Measurements from ENCODE around the gene CAND2.

The CAND2 gene

DNA sequence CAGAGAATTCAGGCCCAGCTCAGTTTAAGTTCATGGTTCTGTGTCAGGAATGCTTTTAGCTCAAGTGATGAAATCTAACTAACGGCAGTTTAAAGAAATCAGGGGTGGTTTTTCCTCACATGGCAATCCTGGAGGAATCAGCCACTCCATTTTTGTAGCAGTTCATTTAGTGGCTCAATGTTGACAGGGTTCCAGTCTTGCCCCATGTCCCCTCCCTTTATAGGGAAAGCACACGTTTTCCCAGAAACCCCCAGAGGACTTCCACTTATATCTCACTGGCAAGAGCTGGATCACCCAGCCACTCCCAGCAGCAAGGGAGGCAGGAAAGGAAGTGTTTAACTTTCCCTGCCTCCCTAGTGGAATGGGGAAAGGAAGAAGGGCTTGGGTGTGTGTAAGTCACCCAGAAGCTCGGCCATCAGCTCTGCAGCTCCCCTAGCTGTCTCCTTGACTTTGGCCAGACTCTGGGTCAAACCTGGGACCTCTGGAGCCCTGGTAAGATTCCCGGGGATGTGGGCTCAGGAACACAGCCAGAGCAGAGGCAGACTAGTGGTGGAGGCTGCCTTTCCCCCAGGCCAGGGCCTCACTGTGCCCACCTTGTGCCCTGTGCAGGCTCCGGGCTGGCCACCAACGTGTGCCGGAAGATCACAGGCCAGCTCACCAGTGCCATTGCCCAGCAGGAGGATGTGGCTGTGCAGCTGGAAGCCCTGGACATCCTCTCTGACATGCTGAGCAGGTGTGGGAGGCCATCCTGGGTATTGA, 11.3 kb downstream of the CAND2 start:
- no peak for DNase-seq

DNA sequence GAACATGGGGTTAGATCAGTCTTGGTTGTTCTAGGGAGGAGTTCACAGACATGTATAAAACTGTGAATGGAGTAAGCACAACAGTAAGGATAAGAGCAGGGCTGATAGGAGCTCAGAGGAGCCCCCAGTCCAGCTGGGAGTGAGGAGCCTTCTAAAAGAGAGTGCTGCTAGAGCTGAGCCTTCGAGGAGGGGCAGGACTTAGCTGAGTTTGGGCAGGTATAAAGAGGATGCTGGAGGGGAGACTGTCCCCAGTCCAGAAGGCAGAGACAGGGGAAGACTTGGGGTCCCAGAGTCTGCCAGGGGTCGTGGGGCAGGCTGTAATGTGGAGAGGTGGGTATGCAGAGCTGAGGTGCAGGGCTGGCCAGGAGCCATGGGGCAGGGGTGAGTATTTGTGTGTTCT, 12.1 kb downstream of the CAND2 start:
- DNase-seq = no peak

- no peak for DNase-seq
Measured at GRCh38 chr3:12809001-12809400, 12.5 kb downstream of the CAND2 start.

- no peak for DNase-seq
Measured at GRCh38 chr3:12809435-12809834, 13.0 kb downstream of the CAND2 start.

DNA sequence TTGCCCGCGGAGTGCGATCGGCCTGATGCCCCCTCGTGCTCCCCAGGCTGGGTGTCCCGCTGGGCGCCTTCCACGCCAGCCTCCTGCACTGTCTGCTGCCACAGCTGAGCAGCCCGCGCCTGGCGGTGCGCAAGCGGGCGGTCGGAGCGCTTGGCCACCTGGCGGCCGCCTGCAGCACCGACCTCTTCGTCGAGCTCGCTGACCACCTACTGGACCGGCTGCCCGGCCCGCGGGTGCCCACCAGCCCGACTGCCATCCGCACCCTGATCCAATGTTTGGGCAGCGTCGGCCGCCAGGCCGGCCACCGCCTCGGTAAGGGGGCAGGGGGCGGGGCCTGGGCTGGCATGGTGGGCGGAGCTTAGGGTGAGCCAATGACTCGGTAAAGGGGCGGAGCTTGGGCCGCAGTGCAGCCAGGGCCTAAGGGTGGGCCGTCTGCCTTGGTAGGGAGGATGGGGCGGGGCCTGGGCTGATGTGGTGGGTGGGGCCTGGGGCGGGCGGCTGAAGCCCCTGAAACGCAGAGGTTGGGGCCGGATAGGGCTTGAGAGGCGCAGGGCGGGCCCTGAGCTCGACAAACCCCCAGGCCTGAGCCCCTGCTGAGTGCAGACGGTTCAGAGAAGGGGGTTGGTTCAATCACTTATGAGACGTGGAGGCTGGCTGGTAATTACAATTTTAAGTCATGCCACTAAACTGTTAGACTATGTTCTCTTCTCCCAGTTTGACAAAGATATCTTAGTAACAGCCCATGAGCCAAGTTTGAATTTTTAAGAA, 13.7 kb downstream of the CAND2 start:
- peak; percentile 90 to 91 for DNase-seq

DNA sequence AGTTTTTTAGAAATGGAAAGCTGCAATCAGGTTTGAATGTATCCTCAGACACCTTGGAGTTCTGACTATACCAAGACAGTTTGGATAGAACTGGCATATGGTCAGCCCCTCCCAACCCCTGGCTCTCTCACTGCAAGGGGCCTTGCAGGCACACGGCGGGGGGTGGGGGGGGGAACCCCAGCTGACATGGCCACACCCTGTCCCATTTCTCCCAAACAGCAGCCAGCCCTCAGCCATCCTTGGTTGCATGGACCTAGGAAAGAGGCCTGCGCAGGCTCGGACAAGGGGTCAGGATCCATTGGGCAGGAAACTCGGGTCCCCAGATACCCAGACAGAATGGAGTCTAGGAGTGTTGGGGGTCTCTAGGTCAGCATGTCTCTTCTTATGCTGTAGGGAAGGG, 14.5 kb downstream of the CAND2 start:
- no peak for DNase-seq

DNA sequence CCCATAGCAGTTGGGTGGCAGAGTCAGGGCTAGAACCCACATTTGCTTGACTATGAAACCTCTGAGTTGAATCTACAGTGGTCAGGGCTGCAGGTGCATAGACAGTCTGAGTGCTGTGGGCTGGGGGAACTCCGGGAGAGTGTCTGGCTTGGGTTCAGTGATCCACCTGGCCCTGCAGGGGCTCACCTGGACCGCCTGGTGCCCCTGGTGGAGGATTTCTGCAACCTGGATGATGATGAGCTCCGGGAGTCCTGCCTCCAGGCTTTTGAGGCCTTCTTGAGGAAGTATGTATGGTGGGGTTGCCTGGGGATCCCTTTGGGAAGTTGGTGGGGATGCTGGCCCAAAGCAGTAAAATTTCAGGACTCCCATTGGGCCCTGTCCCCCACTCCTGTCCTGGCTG, 16.3 kb downstream of the CAND2 start:
- no peak for DNase-seq

GRCh38 chr3:12813967-12814366, 17.5 kb downstream of the CAND2 start:
- no peak for DNase-seq

GRCh38 chr3:12815078-12815477, 18.6 kb downstream of the CAND2 start:
- no peak for DNase-seq

DNA sequence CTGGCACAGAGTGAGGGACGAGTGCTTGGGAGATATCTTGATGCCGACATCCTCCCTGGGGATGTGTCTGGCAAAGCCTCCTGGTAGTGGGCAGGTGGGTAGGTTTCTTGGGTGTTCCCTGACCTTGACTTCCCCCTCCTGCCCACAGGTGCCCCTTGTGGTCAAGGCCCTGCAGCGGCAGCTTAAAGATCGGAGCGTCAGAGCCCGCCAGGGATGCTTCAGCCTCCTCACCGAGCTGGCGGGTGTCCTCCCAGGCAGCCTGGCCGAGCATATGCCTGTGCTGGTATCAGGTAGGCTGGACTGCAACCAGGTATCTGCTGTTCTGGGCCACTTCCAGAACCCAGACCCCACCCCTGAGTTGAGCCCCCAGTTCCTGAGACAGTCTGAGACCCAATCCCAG, 19.2 kb downstream of the CAND2 start:
- no peak for DNase-seq

DNA sequence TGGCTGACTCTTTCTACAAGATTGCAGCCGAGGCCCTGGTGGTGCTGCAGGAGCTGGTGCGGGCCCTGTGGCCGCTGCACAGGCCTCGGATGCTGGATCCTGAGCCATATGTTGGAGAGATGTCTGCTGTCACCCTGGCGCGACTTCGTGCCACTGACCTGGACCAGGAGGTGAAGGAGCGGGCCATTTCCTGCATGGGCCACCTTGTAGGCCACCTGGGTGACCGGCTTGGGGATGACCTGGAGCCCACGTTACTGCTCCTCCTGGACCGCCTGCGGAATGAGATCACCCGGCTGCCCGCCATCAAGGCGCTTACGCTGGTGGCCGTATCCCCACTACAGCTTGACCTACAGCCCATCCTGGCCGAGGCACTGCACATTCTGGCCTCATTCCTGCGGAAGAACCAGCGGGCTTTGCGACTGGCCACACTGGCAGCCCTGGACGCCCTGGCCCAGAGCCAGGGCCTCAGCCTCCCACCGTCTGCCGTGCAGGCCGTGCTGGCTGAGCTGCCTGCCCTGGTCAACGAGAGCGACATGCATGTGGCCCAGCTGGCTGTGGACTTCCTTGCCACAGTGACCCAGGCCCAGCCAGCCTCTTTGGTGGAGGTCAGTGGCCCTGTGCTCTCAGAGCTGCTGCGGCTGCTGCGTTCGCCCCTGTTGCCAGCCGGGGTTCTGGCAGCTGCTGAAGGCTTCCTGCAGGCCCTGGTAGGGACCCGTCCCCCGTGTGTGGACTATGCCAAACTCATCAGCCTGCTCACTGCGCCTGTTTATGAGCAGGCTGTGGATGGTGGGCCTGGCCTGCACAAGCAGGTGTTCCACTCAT, 20.3 kb downstream of the CAND2 start:
- no peak for DNase-seq

GRCh38 chr3:12817343-12817710, 20.8 kb downstream of the CAND2 start:
- DNase-seq = no peak

DNA sequence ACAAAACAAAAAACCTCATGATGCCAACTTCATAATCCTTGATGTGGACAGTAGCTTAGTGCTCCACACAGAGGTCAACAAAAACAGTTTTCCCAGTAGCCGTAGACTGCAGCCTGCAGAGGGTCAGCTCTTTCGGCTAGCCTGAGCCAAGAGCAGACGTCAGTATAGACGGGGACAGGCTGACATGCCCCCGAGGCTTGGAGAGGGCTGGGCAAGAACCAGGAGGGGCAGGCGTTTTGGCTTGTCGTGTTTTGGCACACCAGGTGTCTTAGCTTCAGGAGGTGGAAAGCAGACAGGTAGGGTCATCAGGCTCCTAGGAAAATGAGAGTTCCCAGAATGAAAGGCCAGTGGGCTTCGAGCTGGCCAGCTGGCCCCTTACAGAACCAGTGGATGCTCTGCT, 21.8 kb downstream of the CAND2 start:
- DNase-seq = no peak

- no peak for DNase-seq
Measured at GRCh38 chr3:12818773-12819172, 22.3 kb downstream of the CAND2 start.

DNA sequence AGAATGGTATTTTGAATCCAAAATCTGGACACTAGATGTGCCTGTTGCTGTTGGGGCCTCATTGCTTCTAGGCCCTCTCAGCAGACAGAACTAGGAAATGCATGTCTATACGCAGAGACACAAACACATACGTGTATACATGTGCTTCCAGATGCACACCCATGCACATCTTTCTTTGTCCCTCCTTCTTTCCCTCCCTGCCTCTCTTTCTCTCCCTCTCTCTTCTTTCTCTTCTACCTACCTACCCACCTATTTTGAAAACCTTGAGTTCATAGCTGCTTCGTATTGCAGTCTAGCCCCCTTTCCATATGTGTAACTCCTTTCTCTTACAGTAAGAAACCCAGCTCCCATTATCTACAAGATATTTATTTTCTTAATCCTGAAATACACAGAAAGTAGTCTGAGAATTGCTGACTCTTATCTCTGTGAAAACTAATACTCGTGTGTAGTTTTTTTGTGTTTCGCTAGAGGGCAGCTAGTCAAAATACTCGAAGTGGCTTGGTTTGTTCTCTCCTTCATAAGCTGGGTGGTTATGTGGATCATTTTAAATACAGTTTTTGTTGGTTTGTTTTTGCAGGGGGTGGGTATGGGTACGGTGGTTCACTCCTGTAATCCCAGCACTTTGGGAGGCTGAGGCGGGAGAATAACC, 26.4 kb downstream of the CAND2 start:
- DNase-seq = no peak

- DNase-seq = no peak
Measured at GRCh38 chr3:12824299-12824698, 27.8 kb downstream of the CAND2 start.

DNA sequence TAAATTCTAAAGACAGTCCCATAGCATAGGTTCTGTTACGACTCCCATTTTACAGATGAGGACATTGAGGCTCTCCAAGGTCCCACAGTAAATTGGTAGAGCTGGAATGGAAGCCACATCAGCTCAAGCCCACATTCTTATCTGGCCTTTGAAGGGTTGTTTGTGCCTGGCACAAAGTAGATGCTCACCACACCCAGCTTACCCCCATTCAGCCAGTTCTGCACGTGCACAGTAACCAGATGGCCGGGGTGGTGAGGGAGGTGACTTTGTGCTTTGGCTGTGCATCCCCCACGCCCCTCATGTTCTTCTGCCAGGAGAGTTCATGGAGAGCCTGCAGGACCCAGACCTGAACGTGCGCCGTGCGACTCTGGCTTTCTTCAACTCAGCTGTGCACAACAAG, 28.7 kb downstream of the CAND2 start:
- DNase-seq = no peak

- DNase-seq = no peak
Measured at GRCh38 chr3:12828751-12829150, 32.3 kb downstream of the CAND2 start.

- no peak for DNase-seq
Measured at GRCh38 chr3:12829404-12829803, 32.9 kb downstream of the CAND2 start.

DNA sequence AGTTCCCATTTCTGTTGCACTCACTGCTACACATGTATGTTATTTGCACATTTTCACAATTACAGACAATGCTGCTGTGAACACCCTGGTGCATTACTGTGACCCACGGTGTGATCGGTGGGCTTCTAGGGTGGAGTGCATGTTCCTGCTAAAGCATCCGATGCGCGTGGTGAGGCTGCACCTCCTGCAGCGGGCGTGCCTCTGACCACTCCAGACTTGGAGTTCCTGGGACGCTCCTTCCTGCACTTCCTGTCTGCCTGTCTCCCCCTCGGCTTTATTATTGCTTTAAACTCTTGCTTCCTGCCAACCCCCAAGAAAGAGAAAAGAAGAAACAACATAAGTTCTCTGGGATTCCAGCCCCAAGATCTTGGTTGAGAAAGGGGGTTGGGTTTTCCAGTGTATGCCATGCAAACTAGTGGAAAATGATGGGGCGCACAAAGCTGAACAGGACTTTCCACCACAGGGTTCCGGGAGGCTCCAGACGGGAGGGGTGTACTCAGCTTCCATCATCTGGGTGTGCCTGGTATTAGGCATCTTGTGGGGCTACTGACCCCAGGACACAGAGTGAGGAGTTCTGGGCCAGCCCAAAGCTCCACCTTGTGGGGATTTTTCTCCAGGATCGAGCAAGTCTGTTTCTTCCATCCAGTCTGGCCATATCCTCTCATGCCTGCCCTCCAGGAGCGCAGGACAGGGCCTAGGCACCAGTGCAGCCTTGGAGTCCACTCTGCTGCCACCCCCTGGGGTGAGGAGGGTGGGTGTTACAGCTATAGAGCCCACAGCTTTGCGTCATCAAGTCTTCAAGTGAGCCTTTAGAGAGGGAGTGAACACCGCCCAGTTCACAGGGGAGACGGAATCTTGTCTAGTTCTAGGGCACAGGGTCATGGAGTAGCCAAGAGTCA, 33.7 kb downstream of the CAND2 start:
- DNase-seq = no peak

DNA sequence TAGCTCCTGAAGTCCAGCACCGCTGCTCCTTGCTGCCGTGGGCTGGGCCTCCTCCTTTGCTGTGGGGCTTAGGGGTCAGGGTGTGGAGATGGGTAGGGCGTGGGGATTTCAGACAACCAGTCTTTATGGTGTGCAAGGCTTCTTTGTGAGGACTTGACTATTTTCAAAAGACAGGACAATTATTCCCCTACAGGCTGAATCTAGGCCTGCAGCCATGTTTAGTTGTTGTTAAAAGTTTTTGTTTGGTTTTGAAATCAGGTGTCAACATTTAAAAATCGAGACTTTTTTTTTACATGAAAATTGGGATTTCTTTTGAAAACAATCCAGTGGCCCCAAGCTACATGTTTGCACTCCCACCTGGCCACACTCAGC, 34.3 kb downstream of the CAND2 start:
- DNase-seq = no peak

DNA sequence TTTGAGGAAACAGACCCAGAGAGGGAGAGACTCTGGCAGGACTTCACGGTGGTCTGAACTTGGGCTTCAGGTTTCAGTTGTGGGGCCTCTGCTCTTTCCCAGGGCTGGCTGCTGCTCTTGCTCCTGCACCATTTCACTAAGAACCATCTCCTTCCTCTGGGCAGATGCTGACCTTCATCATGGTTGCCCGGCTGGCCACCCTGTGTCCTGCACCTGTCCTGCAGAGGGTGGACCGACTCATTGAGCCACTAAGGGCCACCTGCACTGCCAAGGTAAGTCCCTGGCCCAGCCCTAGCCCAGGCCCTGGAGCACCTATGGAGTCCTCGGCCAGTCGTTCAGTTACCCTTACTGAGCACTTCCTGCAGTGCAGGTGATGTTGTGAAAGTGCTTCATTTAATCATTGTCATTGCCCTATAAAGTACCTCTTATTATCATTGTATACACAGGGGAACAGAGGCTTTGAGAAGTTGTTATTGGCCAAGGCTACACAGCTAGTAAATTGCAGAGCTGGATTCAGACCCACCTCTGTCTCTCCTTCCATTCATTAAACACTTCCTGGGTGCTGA, 34.9 kb downstream of the CAND2 start:
- no peak for DNase-seq

Measured in activated CD4-positive, alpha-beta T cell treated with anti-CD3 and anti-CD28 coated beads, Interleukin-2, amount 50 U/mL, for 4 hours (primary cell).